Right ventricle myocardium superior (tissue), 1 donor: ENCODE data around the gene C6orf89. TPM values are rescaled to one million over a fixed set of nuclear protein-coding genes. Genes with fewer than 3 reads are reported as not detected.

ENCODE experiments used
- ATAC-seq: fragments of 200-7000 bp; cut with Tn5 transposase; one replicate; pipeline ENCODE4 v1.9.1; 2020; ENCODE audit warnings: mild to moderate bottlenecking; ENCODE audit not compliant: poor library complexity
- DNase-seq: peaks from one replicate; pipeline ENCODE4 v3.0.0-alpha.2; 2020
- intact Hi-C: fragments of 100-400 bp; cut with DNase I; formaldehyde crosslinking; loops from one replicate; pipeline ENCODE4 v1.11.2; 2022
- total RNA-seq: library from RNA; stranded (reverse); fragmentation: NEBNext Ultra II Directional; extraction: Animal tissue kit (Norgen Biotek cat#: 25700); gene quantifications from one replicate; pipeline ENCODE4 v1.2.1, GENCODE V29; 2021
- donor health status: DM: no; HTN: yes; CAD: no; lungs with severe emphysema.

Gene C6orf89
- total RNA-seq, 1 donor from 2014 or later = 73.2 TPM

GRCh38 chr6:36850021-36850420 lies 35.7 kb upstream of the C6orf89 start:
- ATAC-seq = peak; percentile 23
- intact Hi-C loops = loop anchor here (10.0 kb wide), 1 partner anchor 245 kb away; no protein-coding TSS in a partner anchor

GRCh38 chr6:36851149-36851614 lies 34.6 kb upstream of the C6orf89 start:
- DNase-seq (no peak), ATAC-seq (peak; percentile 28)
- intact Hi-C loops = loop anchor here (10.0 kb wide), 1 partner anchor 246 kb away; no protein-coding TSS in a partner anchor

More at GRCh38 chr6:36850021-36850420, 35.7 kb upstream of the C6orf89 start:
- no peak for DNase-seq

GRCh38 chr6:36851626-36852025 lies 34.1 kb upstream of the C6orf89 start:
- intact Hi-C loops = loop anchor here (10.0 kb wide), 1 partner anchor 247 kb away; no protein-coding TSS in a partner anchor
- DNase-seq (no peak), ATAC-seq (no peak)

GRCh38 chr6:36852481-36853147 lies 33.1 kb upstream of the C6orf89 start:
- intact Hi-C loops = loop anchor here (10.0 kb wide), 1 partner anchor 248 kb away; no protein-coding TSS in a partner anchor
- DNase-seq (no peak), ATAC-seq (no peak)

- intact Hi-C loops = loop anchor here (10.0 kb wide), 1 partner anchor 249 kb away; no protein-coding TSS in a partner anchor
- peak; percentile 18 for ATAC-seq
- no peak for DNase-seq
Measured at GRCh38 chr6:36853325-36853724, 32.4 kb upstream of the C6orf89 start.

- intact Hi-C loops = loop anchor here (10.0 kb wide), 1 partner anchor 251 kb away; no protein-coding TSS in a partner anchor
- DNase-seq (no peak), ATAC-seq (no peak)
Measured at GRCh38 chr6:36855750-36856149, 30.0 kb upstream of the C6orf89 start.

- ATAC-seq (peak; percentile 9), DNase-seq (no peak)
- intact Hi-C loops = loop anchor here (10.0 kb wide), 1 partner anchor 251 kb away; no protein-coding TSS in a partner anchor
Measured at GRCh38 chr6:36856277-36856676, 29.5 kb upstream of the C6orf89 start.

- intact Hi-C loops = loop anchor here (10.0 kb wide), 1 partner anchor 253 kb away; no protein-coding TSS in a partner anchor
- DNase-seq (no peak), ATAC-seq (no peak)
Measured at GRCh38 chr6:36857325-36857724, 28.4 kb upstream of the C6orf89 start.

GRCh38 chr6:36858407-36858981 lies 27.3 kb upstream of the C6orf89 start:
- intact Hi-C loops = loop anchor here (10.0 kb wide), 1 partner anchor 254 kb away; no protein-coding TSS in a partner anchor
- DNase-seq = no peak
- peak; percentile 60 for ATAC-seq

GRCh38 chr6:36860126-36860525 lies 25.6 kb upstream of the C6orf89 start:
- intact Hi-C loops = no loop called here
- ATAC-seq (no peak), DNase-seq (no peak)

GRCh38 chr6:36862164-36862847 lies 23.4 kb upstream of the C6orf89 start:
- intact Hi-C loops = no loop called here
- ATAC-seq = no peak
- DNase-seq = no peak

- no peak for DNase-seq
- ATAC-seq = no peak
- intact Hi-C loops = no loop called here
Measured at GRCh38 chr6:36862848-36863382, 22.8 kb upstream of the C6orf89 start.

- intact Hi-C loops = no loop called here
- ATAC-seq = peak; percentile 23
- no peak for DNase-seq
Measured at GRCh38 chr6:36863670-36864540, 21.8 kb upstream of the C6orf89 start.

GRCh38 chr6:36865835-36866234 lies 19.9 kb upstream of the C6orf89 start:
- DNase-seq (no peak), ATAC-seq (peak; percentile 2)
- intact Hi-C loops = no loop called here

GRCh38 chr6:36867471-36868224 lies 18.1 kb upstream of the C6orf89 start:
- intact Hi-C loops = no loop called here
- ATAC-seq (peak; percentile 83), DNase-seq (peak; percentile 70)

GRCh38 chr6:36871686-36872085 lies 14.1 kb upstream of the C6orf89 start:
- intact Hi-C loops = no loop called here
- no peak for ATAC-seq
- no peak for DNase-seq

GRCh38 chr6:36873115-36873514 lies 12.6 kb upstream of the C6orf89 start:
- intact Hi-C loops = no loop called here
- ATAC-seq (no peak), DNase-seq (no peak)
